NCI-H2107 (cell line): ENCODE results near the gene TMEM242.
"Not testable (repeated sequence)": the region's sequence is repeated elsewhere in the genome, so short reads cannot be mapped to it uniquely, and the experiment has no call there.

Experiments used
- DNase-seq: peaks from one replicate; lab custom pipeline; 2025; lab: John Stamatoyannopoulos, UW

The TMEM242 gene

GRCh38 chr6:157323255-157323965 lies at the start of gene TMEM242:
TMEM242 (minus strand) TSS chr6:157323519; CDS start chr6:157323499, 20 bp downstream.
- no peak for DNase-seq

GRCh38 chr6:157372501-157373280 lies 49.4 kb upstream of the TMEM242 start:
- DNase-seq, result no peak

- DNase-seq, result no peak
Measured at GRCh38 chr6:157370755-157371154, 47.4 kb upstream of the TMEM242 start.

GRCh38 chr6:157368359-157369049 lies 45.2 kb upstream of the TMEM242 start:
- DNase-seq, result no peak

GRCh38 chr6:157366648-157367047 lies 43.3 kb upstream of the TMEM242 start:
- no peak for DNase-seq

- DNase-seq, result no peak
Measured at GRCh38 chr6:157364705-157365104, 41.4 kb upstream of the TMEM242 start.

GRCh38 chr6:157361886-157362285 lies 38.6 kb upstream of the TMEM242 start:
- DNase-seq, result no peak

GRCh38 chr6:157358287-157358686 lies 35.0 kb upstream of the TMEM242 start:
- no peak for DNase-seq

- no peak for DNase-seq
Measured at GRCh38 chr6:157346373-157346772, 23.1 kb upstream of the TMEM242 start.

GRCh38 chr6:157343732-157344131 lies 20.4 kb upstream of the TMEM242 start:
- DNase-seq, result no peak

GRCh38 chr6:157339432-157339831 lies 16.1 kb upstream of the TMEM242 start:
- DNase-seq, result no peak

- no peak for DNase-seq
Measured at GRCh38 chr6:157337751-157338150, 14.4 kb upstream of the TMEM242 start.

- not testable (repeated sequence) for DNase-seq
Measured at GRCh38 chr6:157337276-157337675, 14.0 kb upstream of the TMEM242 start.

- DNase-seq, result no peak
Measured at GRCh38 chr6:157335829-157336228, 12.5 kb upstream of the TMEM242 start.

- DNase-seq, result no peak
Measured at GRCh38 chr6:157333956-157334355, 10.6 kb upstream of the TMEM242 start.

GRCh38 chr6:157333537-157333936 lies 10.2 kb upstream of the TMEM242 start:
- DNase-seq, result no peak

GRCh38 chr6:157332813-157333212 lies 9.5 kb upstream of the TMEM242 start:
- DNase-seq, result no peak

GRCh38 chr6:157330831-157331230 lies 7.5 kb upstream of the TMEM242 start:
- no peak for DNase-seq

GRCh38 chr6:157329829-157330228 lies 6.5 kb upstream of the TMEM242 start:
- no peak for DNase-seq

- no peak for DNase-seq
Measured at GRCh38 chr6:157328108-157328692, 4.9 kb upstream of the TMEM242 start.

GRCh38 chr6:157326979-157327378 lies 3.7 kb upstream of the TMEM242 start:
- no peak for DNase-seq

GRCh38 chr6:157325069-157325805 lies 1.9 kb upstream of the TMEM242 start:
- DNase-seq, result no peak
